Measurements from ENCODE around the gene LRCH1.

Gene LRCH1

DNA sequence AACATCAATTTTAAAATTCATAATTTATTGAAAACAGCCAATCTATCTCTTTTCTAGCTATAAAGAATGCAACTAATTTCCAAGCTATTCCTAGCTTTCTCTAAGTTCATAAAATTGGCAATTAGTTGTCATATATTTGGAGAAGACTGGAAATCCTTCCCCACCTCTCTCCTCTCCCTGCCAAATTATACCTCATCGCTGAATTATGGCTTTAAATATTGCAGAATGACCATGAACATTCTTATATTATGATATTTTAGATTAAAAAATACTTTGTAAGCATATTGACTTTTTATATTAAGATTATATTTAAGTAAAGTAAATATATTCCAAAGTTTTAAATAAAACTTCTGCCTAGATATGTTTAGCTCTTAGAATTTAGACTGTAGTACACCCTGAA is 185.8 kb downstream of the LRCH1 start:
- TF ChIP-seq, protein P1, sequence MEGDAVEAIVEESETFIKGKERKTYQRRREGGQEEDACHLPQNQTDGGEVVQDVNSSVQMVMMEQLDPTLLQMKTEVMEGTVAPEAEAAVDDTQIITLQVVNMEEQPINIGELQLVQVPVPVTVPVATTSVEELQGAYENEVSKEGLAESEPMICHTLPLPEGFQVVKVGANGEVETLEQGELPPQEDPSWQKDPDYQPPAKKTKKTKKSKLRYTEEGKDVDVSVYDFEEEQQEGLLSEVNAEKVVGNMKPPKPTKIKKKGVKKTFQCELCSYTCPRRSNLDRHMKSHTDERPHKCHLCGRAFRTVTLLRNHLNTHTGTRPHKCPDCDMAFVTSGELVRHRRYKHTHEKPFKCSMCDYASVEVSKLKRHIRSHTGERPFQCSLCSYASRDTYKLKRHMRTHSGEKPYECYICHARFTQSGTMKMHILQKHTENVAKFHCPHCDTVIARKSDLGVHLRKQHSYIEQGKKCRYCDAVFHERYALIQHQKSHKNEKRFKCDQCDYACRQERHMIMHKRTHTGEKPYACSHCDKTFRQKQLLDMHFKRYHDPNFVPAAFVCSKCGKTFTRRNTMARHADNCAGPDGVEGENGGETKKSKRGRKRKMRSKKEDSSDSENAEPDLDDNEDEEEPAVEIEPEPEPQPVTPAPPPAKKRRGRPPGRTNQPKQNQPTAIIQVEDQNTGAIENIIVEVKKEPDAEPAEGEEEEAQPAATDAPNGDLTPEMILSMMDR (IDR thresholded peaks at IDR 0.05), result no peak
- H3K27ac ChIP-seq, result no peak overlapping the region
- no peak for DNase-seq (ENCODE audit: low spot score)
- no peak overlapping the region for H3K4me3 ChIP-seq

GRCh38 chr13:46739447-46740098 is 186.6 kb downstream of the LRCH1 start:
- TF ChIP-seq, protein P1 (IDR thresholded peaks at IDR 0.05), result no peak
- no peak overlapping the region for H3K4me3 ChIP-seq
- DNase-seq (ENCODE audit: low spot score), result no peak
- H3K27ac ChIP-seq, result no peak overlapping the region

DNA sequence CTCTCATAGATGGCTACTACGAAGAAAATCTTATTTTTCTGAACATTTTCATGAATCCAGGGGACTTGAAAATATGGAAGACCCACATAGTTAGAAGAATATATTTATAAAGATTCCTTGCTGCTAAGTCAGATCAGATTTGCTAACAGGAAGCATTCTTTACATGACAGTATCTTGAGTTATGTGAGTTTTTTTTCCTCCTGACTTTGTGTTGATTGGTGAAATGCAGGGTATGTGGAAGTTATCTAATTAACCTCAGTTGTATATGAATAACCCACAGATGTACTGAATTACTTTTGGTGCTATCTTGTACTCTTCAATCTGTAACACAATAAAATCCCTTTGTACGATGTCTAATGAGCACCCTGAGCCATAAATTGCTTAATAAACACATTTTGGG is 190.2 kb downstream of the LRCH1 start:
- Histone ChIP-seq H3K27ac (no peak overlapping the region), H3K4me3 (no peak overlapping the region)
- TF ChIP-seq, protein P1 (IDR thresholded peaks at IDR 0.05), result no peak
- no peak for DNase-seq (ENCODE audit: low spot score)

DNA sequence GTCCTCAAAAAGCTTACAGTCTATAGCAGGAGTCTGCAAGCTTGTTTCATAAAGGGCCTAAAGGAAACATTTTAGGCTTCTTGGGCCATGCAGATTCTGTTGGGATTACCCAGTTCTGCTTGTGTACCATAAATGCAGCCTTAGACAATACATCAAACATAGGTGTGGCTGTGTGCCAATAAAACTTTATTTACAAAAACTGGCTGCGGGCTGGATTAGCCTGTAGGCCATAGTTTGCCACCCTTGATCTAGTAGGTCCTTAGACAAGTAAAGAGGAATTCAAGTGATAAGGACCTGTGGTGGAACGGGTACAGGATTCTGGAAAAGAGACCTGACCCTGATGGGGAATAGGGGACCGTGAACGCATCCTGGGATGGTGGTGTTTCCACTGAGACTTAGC is 192.1 kb downstream of the LRCH1 start:
- no peak overlapping the region for H3K27ac ChIP-seq
- no peak overlapping the region for H3K4me3 ChIP-seq
- no peak for DNase-seq (ENCODE audit: low spot score)
- TF ChIP-seq, protein P1 (IDR thresholded peaks at IDR 0.05), result no peak

DNA sequence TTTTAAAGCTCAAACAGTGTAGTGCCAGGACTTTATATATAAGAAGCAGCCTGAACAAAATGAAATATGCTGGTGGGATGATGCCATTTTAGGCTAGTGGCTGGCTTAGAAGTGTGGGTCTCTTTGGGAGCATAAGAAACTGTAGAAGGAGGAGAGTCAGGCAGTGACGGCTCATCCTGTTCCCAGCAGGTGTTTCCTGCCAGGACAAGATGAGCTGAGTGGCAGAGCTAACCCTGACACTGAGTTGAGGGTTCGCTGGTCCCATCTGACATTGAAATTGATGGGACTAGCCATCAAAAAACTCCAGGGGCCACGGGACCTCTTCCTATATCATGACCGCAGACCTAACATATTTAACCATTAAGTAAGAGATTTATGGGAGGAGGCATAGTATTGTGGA is 192.7 kb downstream of the LRCH1 start:
- TF ChIP-seq, protein P1 (IDR thresholded peaks at IDR 0.05), result no peak
- DNase-seq (ENCODE audit: low spot score), result no peak
- H3K27ac ChIP-seq, result no peak overlapping the region
- H3K4me3 ChIP-seq, result no peak overlapping the region

DNA sequence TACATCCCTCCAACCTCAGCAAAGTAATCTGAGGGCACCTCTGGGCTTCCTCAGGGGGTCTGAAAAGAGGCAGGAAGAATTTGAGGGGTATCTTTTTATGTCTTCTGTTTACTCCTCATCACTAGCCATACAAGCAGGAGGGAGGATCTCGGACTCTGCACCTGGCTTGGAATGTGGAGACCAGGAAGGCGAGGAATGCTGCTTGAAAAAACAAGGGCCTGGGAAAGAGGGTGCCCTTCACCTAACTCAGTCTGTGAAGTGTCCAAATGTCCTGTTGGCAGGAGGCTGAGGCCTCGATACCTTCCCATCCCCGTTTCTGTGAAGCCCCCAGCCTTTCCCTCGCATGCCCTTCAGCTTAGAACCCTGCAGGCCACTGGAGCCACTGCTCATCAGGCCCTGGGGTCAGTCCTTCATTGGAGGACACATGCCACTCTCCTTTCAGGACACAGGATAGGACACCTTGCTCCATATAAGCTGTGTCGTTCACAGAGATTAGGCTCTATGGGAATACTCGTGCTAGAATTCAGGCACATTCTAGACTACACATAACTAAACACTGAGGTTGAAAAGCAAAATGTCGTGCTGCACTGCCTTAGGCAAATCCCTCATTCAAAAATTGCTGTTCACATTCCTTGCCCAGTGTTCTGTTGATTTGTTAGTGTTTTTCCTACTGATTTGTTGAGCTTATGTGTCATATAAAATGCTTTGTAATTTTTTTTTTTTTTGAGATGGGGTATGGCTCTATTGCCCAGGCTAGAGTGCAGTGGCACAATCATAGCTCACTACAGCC is 194.3 kb downstream of the LRCH1 start:
- Histone ChIP-seq H3K4me3 (no peak overlapping the region), H3K27ac (no peak overlapping the region)
- no peak for DNase-seq (ENCODE audit: low spot score)
- TF ChIP-seq, protein P1 (IDR thresholded peaks at IDR 0.05), result no peak

DNA sequence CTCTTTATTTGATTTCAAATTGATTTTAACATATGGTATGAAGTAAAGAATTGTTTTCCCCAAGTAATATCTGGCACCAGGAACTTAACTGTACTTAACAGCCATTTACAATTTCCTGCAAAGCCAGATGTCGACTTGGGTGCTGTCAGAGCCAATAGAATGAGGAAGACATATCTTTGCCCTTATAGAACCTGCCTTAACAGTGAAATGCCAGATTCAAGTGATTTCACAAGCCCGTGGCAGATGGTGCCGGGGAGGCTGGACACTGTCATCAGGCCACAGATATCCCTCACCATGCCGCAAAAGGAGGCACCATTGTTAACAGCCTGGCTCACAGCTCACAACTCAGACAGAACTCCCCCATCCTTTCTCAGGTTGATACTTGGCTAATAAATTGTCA is 195.3 kb downstream of the LRCH1 start:
- TF ChIP-seq, protein P1 (IDR thresholded peaks at IDR 0.05), result no peak
- no peak for DNase-seq (ENCODE audit: low spot score)
- no peak overlapping the region for H3K4me3 ChIP-seq

More for the DNA sequence above, 195.3 kb downstream of the LRCH1 start:
- H3K27ac ChIP-seq, result no peak overlapping the region

All from coronary artery (tissue), 2 donors.